ENCODE results near the gene LRCH1. TPM values are rescaled to one million over a fixed set of nuclear protein-coding genes. Genes with fewer than 3 reads are reported as not detected.

Gene LRCH1
- total RNA-seq, 1 experiment from 2014 or later, result 3.2 TPM

DNA sequence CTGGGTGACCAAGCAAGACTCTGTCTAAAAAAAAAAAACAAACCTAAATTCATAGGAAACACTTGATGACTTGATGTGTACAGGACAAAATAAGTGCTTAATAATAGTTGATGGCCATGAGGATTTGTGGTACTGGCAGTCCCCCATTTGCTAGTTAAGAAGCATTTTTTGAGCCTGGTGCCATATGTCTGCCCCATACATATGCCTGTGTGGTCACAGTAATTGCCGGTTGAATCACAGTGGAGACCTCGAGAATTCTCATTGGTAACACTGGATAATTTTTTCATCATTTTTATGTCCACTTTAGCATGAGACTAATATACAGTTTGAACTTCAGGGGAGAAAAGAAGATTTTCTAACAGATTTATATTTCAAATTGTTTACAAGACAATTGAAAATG is 79.2 kb downstream of the LRCH1 start:
- H3K4me3 ChIP-seq (ENCODE audit: insufficient read depth, low read depth, low read length), result no peak overlapping the region
- no peaks in the 10 kb centered on the region for H3K27me3 ChIP-seq (ENCODE audit: control insufficient read depth, insufficient read depth, low read length)
- no peaks in the 10 kb centered on the region for H3K36me3 ChIP-seq (replicated peaks; ENCODE audit: control insufficient read depth, insufficient read depth, low read length)
- DNase-seq, result no peak

GRCh38 chr13:46633416-46633815 is 80.4 kb downstream of the LRCH1 start:
- Histone ChIP-seq H3K4me3 (ENCODE audit: insufficient read depth, low read depth, low read length) (no peak overlapping the region), H3K27me3 (ENCODE audit: control insufficient read depth, insufficient read depth, low read length) (no peaks in the 10 kb centered on the region), H3K36me3 (replicated peaks; ENCODE audit: control insufficient read depth, insufficient read depth, low read length) (no peaks in the 10 kb centered on the region)
- DNase-seq, result no peak

DNA sequence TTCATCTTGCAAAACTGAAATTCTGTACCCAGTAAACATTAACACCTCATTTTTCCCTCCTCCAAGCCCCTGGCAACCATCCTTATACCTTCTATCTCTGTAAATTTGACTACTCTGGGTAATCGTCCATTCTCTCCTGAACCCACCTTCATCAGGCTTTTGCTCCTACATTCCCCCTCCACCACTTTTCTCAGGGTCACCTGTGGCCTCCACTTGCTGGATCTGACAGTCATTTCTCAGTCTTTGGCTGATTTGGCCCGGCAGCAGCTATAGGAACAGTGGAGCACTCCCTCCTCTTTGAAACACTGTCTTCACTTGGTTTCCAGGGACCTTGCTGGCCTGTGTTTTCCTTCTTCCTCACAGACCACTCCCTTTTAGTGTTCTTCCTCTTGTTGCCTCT is 83.5 kb downstream of the LRCH1 start:
- H3K36me3 ChIP-seq (replicated peaks; ENCODE audit: control insufficient read depth, insufficient read depth, low read length), result no peaks in the 10 kb centered on the region
- no peak for DNase-seq
- no peak overlapping the region for H3K4me3 ChIP-seq (ENCODE audit: insufficient read depth, low read depth, low read length)
- H3K27me3 ChIP-seq (ENCODE audit: control insufficient read depth, insufficient read depth, low read length), result no peaks in the 10 kb centered on the region

DNA sequence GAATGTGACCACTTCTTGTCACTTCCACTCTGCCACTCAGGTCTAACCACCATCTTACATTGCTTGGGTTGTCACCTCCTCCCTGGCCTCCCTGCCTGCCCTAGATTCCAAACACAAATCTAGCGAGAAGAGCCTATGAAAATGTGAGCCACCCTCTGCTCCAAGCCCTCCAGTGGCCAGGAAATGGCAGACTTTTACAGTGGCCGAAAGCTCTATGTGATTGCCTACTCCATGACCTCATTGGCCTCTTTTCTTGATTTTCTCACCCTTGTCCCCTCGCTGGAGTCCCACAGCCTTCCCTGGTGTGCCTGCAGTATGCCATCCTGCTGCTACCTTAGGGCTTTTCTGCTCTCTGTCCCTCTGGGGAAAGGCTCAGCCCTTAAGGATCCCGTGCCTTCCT is 84.2 kb downstream of the LRCH1 start:
- Histone ChIP-seq H3K4me3 (ENCODE audit: insufficient read depth, low read depth, low read length) (no peak overlapping the region), H3K36me3 (replicated peaks; ENCODE audit: control insufficient read depth, insufficient read depth, low read length) (no peaks in the 10 kb centered on the region), H3K27me3 (ENCODE audit: control insufficient read depth, insufficient read depth, low read length) (no peaks in the 10 kb centered on the region)
- DNase-seq, result no peak

DNA sequence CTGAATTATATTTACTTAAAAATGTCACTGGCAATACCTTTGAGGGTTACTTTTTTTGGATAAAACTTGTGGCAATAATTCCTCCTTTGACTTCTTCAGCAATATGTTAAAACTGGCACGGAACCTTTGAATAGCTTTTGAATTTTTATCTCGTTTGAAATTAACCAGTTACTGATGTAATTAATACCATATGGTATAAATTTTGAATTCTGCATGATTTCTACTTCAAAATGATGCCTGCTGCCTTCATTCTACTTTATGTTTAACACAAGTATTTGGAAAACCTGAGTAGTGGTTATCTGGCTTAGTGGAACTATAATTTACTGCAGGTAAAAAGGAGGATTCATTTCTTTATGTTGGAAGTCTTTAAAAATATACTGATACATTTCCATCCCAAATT is 85.3 kb downstream of the LRCH1 start:
- Histone ChIP-seq H3K27me3 (ENCODE audit: control insufficient read depth, insufficient read depth, low read length) (no peaks in the 10 kb centered on the region), H3K36me3 (replicated peaks; ENCODE audit: control insufficient read depth, insufficient read depth, low read length) (no peaks in the 10 kb centered on the region), H3K4me3 (ENCODE audit: insufficient read depth, low read depth, low read length) (no peak overlapping the region)
- no peak for DNase-seq

GRCh38 chr13:46639033-46639981 is 86.3 kb downstream of the LRCH1 start:
- Histone ChIP-seq H3K27me3 (ENCODE audit: control insufficient read depth, insufficient read depth, low read length) (no peaks in the 10 kb centered on the region), H3K4me3 (ENCODE audit: insufficient read depth, low read depth, low read length) (no peak overlapping the region), H3K36me3 (replicated peaks; ENCODE audit: control insufficient read depth, insufficient read depth, low read length) (no peaks in the 10 kb centered on the region)
- DNase-seq, result no peak

GRCh38 chr13:46640843-46641242 is 87.9 kb downstream of the LRCH1 start:
- no peak for DNase-seq
- Histone ChIP-seq H3K4me3 (ENCODE audit: insufficient read depth, low read depth, low read length) (no peak overlapping the region), H3K36me3 (replicated peaks; ENCODE audit: control insufficient read depth, insufficient read depth, low read length) (no peaks in the 10 kb centered on the region), H3K27me3 (ENCODE audit: control insufficient read depth, insufficient read depth, low read length) (no peaks in the 10 kb centered on the region)

GRCh38 chr13:46641274-46642081 is 88.5 kb downstream of the LRCH1 start:
- Histone ChIP-seq H3K4me3 (ENCODE audit: insufficient read depth, low read depth, low read length) (no peak overlapping the region), H3K27me3 (ENCODE audit: control insufficient read depth, insufficient read depth, low read length) (no peaks in the 10 kb centered on the region), H3K36me3 (replicated peaks; ENCODE audit: control insufficient read depth, insufficient read depth, low read length) (no peaks in the 10 kb centered on the region)
- no peak for DNase-seq

GRCh38 chr13:46642254-46642653 is 89.3 kb downstream of the LRCH1 start:
- H3K27me3 ChIP-seq (ENCODE audit: control insufficient read depth, insufficient read depth, low read length), result no peaks in the 10 kb centered on the region
- no peak for DNase-seq
- H3K4me3 ChIP-seq (ENCODE audit: insufficient read depth, low read depth, low read length), result no peak overlapping the region
- no peaks in the 10 kb centered on the region for H3K36me3 ChIP-seq (replicated peaks; ENCODE audit: control insufficient read depth, insufficient read depth, low read length)

GRCh38 chr13:46643165-46643777 is 90.3 kb downstream of the LRCH1 start:
- H3K36me3 ChIP-seq (replicated peaks; ENCODE audit: control insufficient read depth, insufficient read depth, low read length), result no peaks in the 10 kb centered on the region
- no peak overlapping the region for H3K4me3 ChIP-seq (ENCODE audit: insufficient read depth, low read depth, low read length)
- no peaks in the 10 kb centered on the region for H3K27me3 ChIP-seq (ENCODE audit: control insufficient read depth, insufficient read depth, low read length)
- no peak for DNase-seq

- DNase-seq, result no peak
- H3K4me3 ChIP-seq (ENCODE audit: insufficient read depth, low read depth, low read length), result no peak overlapping the region
- H3K27me3 ChIP-seq (ENCODE audit: control insufficient read depth, insufficient read depth, low read length), result no peaks in the 10 kb centered on the region
Measured at GRCh38 chr13:46644816-46645215, 91.8 kb downstream of the LRCH1 start.

DNA sequence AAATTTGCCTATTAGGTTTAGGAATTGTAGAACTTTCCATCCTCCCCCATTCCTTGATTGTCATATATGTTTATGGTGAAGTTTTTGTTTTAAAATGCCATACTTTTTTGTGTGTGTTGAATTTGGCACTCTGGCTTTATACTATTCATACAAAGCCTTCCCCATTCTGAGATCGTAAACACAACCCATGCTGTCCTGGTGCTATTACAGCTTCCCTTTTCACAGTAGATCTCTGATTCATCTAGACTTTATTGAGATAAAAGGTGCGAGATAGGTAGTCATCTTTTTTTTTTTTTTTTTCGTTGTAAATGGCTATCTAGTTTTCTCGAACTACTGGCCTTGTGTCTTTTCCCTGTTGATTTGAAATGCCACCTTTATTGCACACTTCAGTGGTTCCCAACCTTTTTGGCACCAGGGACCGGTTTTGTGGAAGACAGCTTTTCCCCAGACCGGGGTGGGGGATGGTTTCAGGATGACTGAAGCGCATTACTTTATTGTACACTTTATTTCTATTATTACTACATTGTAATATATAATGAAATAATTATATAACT is 94.6 kb downstream of the LRCH1 start:
- Histone ChIP-seq H3K4me3 (ENCODE audit: insufficient read depth, low read depth, low read length) (no peak overlapping the region), H3K36me3 (replicated peaks; ENCODE audit: control insufficient read depth, insufficient read depth, low read length) (no peaks in the 10 kb centered on the region), H3K27me3 (ENCODE audit: control insufficient read depth, insufficient read depth, low read length) (no peaks in the 10 kb centered on the region)
- no peak for DNase-seq

More at GRCh38 chr13:46644816-46645215, 91.8 kb downstream of the LRCH1 start:
- no peaks in the 10 kb centered on the region for H3K36me3 ChIP-seq (replicated peaks; ENCODE audit: control insufficient read depth, insufficient read depth, low read length)

DNA sequence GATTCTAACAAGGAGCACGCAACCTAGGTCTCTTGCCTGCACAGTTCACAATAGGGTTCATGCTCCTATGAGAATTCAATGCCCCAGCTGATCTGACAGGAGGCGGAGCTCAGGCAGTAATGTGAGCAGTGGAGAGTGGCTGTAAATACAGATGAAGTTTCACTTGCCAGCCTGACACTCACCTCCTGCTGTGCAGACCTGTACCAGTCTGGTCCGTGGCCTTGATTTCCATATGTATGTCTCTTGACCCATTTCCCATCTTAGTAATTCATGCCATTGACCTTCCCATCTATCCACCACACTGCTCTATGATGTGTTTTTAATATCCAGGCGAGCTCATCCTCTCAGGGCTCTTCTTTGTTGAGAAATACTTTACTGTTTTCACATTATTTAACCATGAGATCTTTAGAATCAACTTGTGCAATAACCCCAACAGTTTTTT is 95.2 kb downstream of the LRCH1 start:
- Histone ChIP-seq H3K36me3 (replicated peaks; ENCODE audit: control insufficient read depth, insufficient read depth, low read length) (no peaks in the 10 kb centered on the region), H3K27me3 (ENCODE audit: control insufficient read depth, insufficient read depth, low read length) (no peaks in the 10 kb centered on the region), H3K4me3 (ENCODE audit: insufficient read depth, low read depth, low read length) (no peak overlapping the region)
- peak; percentile 56 for DNase-seq

DNA sequence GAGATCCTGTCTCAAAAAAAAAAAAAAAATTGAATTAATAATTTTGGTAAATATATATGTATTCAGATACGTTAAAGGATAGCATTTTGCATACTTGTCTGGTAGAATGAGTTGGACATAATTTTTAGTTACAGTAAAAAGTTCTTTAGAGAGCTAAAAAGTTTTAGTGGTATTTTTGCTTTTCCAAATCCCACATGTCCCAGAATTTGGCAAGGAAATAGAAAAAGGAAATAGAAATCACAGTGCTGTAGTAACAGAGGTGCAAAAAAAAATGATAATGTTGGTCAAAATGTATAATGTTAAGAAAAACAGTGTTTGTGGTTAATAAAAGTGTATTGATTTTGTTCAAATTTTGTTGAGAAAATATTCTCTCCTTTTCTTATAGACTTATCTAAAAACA is 96.8 kb downstream of the LRCH1 start:
- DNase-seq, result no peak
- Histone ChIP-seq H3K27me3 (ENCODE audit: control insufficient read depth, insufficient read depth, low read length) (no peaks in the 10 kb centered on the region), H3K4me3 (ENCODE audit: insufficient read depth, low read depth, low read length) (no peak overlapping the region), H3K36me3 (replicated peaks; ENCODE audit: control insufficient read depth, insufficient read depth, low read length) (no peaks in the 10 kb centered on the region)

Data from H7 (cell line).